NCI-H146 treated with DMSO at 0.1 percent for 48 hours (cell line): Measurements from ENCODE around the gene LRIG1.

Experiments used
- DNase-seq: peaks from one replicate; lab custom pipeline; 2025; ENCODE audit not compliant: unreplicated experiment; lab: John Stamatoyannopoulos, UW

LRIG1 gene

DNA sequence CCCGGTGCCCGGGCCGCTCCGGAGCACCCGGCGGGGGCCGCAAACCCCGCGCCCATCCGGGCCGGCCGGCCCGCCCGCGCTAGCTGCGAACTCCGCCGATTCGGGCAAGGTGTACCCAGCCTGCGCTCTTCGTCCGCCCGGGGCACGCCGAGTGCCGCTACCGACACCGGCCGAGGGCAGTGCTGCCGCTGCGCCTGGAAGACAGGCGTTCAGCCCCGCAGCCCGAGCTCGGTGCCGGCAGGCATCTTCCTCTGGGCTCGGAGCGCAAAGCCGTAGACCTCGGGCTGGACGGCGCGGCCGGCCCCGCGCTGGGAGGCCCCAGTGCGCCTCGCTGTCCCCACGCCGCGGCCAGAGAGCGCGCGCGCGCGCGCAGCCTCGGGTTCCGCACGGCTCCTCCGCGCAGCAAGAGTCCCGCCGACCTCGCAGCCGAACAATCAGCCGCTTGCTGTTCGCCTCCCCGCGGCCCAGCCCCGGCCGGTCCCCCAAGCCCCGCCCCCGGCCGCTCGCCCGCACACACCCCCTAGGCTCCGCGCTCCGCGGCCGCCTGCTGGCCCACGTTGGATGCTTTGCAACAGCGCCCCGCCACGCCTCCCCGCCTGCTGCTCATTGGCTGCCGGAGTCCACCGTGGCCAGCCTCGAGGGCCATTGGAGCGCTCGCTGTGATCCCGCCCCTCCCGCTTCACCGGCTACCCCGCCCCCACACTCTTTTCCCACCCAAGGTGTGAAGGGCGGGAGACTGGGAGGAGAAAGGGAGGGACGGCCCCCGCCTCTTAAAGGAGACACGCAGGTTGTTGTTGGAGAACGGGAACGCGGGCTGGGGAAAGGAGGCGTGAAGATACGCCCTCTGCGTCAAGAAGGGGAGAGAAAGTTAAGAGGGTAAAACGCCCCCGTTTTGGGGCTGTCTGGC is at the start of gene LRIG1:
Gene LRIG1, minus strand, starts transcription at position 447 of the 907 bp plus-strand sequence. CDS start 615 bp downstream, outside the sequence.
- peak; percentile 91 for DNase-seq

DNA sequence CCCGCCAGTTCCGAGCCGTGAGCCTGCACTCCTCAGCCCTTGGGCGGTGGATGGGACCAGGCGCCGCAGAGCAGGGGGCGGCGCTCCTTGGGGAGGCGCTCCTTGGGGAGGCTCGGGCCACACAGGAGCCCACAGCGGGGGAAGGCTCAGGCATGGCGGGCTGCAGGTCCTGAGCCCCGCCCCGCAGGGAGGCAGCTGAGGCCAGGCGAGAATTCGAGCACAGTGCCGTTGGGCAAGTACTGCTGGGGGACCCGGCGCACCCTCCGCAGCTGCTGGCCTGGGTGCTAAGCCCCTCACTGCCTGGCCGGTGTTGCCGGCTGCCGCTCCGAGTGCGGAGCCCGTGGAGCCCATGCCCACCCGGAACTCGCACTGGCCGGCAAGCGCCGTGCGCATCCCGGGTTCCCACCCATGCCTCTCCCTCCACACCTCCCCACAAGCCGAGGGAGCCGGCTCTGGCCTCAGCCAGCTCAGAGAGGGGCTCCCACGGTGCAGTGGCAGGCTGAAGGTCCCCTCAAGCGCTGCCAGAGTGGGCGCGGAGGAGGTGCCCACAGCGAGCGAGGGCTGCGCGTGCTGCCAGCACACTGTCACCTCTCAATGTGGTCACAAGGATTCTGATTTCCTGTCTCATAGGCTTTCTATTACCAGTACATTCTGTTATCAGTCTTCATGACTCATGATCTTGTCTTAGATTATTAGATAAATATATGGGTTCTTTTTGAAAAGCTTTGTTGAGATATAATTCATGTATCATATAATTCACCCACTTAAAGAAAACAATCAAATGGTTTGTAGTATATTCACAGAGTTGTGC is 44.0 kb upstream of the LRIG1 start:
- DNase-seq = no peak

DNA sequence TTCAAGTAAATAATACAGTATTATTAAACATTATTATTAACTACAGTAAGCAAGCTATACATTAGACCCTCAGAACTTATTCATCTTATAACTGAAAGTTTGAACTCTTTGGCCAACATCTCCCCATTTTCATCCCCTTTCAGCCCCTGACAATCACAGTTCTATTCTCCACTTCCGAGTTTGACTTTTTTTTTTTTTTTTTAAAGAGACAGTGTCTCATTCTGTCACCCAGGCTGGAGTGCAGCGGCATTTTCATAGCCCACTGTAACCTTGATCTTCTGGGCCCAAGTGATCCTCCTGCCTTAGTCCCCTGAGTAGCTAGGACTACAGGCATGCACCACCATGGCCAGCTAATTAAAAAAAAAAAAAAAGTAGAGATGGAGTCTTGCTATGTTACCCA is 41.3 kb upstream of the LRIG1 start:
- DNase-seq = no peak

DNA sequence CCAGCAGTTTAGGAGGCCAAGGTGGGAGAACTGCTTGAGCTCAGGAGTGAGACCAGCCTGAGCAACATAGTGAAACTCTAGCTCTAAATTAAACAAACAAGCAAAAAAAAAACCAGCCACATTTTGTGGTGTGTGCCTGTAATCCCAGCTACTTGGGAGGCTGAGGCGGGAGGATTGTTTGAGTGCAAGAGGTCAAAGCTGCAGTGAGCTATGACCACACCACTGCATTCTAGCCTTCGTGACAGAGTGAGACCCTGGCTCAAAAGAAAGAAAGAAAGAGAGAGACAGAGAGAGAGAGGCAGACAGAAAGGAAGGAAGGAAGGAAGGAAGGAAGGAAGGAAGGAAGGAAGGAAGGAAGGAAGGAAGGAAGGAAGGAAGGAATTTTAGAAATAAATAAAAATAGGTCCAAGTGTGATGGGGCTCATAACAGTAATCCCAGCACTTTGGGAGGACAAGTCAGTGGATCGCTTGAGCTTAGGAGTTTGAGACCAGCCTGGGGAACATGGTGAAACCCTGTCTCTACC is 38.7 kb upstream of the LRIG1 start:
- DNase-seq = no peak

DNA sequence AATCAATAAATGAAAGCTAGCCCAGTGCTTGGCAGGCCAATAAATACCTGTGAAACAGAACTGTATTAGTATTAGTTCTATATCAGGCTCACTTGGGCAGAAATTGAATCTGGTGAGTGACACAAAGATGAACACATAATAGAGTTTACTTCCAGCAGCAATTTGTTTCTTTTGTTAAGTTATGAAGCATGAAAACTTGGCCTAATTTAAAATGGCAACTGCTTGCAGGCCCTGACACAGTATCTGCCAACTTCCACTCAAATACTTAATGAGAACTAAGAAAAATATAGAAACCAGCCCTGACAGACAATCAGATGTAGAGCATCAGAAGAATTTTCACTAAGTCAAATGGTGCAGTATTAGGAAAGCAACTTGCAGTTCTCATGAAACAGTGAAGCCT is 37.6 kb upstream of the LRIG1 start:
- DNase-seq = no peak

DNA sequence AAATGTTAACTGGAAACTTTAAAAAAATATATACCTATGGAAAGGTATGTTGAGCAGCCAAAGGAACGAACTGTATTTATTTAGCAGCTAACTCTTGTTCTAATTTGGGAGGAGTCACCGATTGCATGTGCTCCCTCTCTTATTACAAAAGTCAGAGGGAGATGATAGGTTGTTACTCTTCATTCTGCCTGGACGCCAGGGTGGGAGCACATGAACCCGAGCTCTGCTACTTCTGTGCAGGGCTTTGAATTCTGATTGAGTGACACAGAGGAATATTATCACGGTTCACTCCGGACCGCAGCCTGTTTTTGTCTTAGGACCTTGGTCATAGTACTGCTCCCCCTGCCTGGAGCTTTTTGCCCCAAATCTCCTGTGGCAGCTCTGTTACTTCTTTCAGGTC is 36.9 kb upstream of the LRIG1 start:
- DNase-seq = no peak

GRCh38 chr3:66536791-66537190 is 36.0 kb upstream of the LRIG1 start:
- DNase-seq = no peak

GRCh38 chr3:66534304-66534845 is 33.6 kb upstream of the LRIG1 start:
- DNase-seq = no peak

- DNase-seq = no peak
Observed at GRCh38 chr3:66532613-66533012, 31.8 kb upstream of the LRIG1 start.

GRCh38 chr3:66532160-66532587 is 31.4 kb upstream of the LRIG1 start:
- DNase-seq = no peak

GRCh38 chr3:66531256-66531655 is 30.4 kb upstream of the LRIG1 start:
- no peak for DNase-seq

DNA sequence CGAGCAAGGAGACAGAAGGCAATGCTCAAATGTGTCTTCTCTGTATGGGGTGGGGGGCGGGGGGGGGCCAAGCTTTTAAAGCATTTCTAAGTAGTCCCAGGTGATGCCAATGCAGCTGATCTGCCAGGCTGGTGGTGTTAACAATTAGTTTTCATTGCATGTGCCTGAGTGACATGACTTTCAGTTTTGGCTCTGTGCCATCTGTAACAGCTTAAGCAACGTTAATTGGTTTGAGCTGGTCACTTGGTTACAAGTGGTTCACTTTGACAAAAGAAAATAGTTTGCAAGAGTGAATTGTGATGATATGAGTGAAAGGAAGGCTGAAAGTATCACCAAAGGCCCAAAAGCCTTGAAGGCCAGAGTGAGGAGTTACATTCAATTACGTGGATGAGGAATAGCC is 26.4 kb upstream of the LRIG1 start:
- DNase-seq = no peak

DNA sequence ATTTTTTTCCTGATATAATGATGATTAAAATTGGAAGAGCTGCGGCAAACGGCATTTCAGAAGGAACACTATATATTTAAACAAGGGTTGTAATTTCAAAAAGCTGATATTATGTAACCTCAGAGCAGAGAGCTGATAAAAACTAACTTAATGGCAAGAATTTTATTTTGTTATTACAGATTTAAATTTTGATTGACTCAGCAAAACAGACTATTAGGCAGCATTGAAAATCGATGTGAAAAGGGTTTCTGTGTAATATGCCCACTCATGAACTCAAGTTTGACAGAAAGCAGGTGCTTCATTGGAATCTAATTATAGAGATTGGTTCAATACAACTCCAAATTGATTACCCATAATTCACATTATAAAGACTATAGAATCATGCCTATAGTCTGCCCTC is 24.9 kb upstream of the LRIG1 start:
- DNase-seq = no peak

DNA sequence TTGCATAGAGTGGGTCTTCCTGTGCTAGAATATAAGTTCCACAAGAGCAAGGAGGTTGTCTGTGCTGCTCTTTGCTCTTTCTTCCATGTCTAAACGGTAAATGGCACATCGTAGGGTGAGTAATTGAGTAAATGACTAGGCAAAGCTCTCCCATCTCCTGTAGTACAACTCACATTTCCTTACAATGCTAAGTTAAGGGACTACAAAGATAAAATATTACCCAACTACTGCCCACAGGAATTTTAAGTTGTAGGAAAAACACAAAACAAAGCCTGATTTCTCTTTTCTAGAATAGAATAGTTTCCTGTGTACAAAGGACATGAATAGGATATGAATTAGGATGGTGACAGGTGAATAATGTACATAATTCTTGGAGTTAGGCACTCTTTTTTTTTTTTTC is 19.9 kb upstream of the LRIG1 start:
- DNase-seq = no peak

DNA sequence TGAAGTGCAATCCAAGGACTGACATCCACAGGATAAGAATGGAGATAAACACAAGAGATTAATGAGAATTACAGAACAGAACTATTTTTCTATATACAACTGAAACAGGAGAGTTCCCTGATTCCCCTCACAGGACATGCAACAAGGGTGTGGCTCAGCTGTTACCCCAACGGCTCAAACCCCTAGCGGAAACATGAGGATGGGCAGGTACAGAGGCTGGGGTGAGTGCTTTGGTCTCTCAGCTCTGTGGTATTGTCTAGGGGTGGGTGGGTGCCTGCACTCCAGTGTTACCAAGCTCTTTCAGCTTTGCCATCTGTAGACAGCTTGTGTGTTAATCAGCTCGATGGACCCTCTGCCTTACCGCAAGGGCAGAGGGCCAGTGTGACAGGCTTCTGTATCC is 17.8 kb upstream of the LRIG1 start:
- no peak for DNase-seq

DNA sequence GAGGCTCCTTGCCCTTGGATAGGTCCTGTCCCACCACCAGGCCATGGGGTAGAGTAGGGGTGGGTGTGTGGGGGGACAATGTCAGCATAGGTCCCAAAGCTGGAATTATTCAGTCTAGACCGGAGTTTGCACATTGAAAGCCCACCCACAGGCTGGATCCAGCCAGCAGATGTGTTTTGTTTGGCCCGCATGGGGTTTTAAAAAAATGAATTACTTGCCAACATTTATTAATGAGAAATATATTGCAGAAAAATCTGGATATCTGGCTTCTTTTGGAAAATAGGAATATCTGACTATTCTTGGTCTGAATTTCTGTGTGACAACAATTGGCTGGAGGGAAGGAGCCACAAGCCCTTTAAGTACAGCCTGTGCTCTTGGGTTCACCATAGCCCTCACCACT is 17.3 kb upstream of the LRIG1 start:
- DNase-seq = no peak

- no peak for DNase-seq
Observed at GRCh38 chr3:66517241-66517640, 16.4 kb upstream of the LRIG1 start.

DNA sequence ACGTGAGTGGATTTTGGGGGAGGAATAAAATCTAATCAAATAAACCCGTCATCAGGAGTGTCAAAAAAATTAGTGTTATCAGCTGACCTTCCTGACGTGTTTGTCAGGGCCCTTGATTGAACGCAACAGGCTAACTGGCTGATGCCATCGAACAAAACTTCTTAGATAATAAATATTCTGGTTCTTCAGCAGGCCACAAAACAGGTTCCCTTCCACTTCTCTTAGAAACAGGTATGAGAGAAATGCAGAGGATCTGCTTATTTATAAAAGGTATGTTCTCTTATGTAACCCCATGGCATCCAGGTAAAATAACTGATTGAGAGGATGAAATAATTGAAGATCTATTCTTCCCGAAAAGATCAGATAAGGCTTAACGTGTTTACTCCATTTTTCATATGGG is 7.6 kb upstream of the LRIG1 start:
- no peak for DNase-seq

GRCh38 chr3:66507423-66508260 is 6.8 kb upstream of the LRIG1 start:
- DNase-seq = no peak

GRCh38 chr3:66506154-66506553 is 5.3 kb upstream of the LRIG1 start:
- DNase-seq = no peak
